GDM1 (cell line): ENCODE measurements around the gene IQCM.

Source experiments
- DNase-seq: peaks from one replicate; lab custom pipeline; 2025; lab: John Stamatoyannopoulos, UW

Gene IQCM

DNA sequence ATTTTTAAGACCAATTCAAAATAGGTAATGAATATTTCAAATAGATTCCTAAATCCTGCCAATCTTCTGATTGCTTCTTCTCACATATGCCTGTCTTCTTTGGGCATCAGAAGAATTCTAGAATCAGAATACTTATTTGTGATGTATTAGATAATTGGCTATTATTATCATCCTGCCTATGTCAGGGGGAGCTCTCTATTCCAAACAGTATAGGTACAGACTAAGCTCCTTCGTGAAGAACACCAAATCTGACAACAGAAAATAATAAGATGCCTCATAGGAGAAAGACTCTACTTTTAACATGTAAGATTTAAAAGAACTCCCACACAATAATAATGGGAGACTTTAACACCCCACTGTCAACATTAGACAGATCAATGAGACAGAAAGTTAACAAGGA lies at the start of gene IQCM:
IQCM (minus strand) TSS at position 101 of the 400 bp plus-strand sequence. CDS start 73,152 bp downstream, outside the sequence.
- DNase-seq, result no peak

GRCh38 chr4:149857446-149857845 lies 41.8 kb upstream of the IQCM start:
- DNase-seq, result no peak

DNA sequence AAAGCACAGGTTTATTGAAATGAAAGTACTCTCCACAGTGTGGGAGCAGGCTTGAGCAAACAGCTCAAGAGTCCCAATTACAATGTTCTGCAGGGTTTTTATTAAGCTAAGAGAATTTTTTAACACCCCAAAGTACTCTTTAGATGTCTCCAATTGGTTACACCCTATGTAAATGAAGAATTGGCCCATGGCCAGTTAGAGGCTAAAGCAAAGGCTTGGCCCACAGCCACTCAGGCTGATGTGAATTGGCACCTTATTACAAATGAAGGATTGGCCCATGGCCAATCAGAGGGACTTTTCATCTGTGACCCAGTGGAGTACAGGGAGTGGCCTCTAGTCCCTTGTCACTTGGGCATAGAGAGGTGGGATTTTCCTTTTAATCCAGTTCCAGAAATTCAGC lies 30.1 kb upstream of the IQCM start:
- DNase-seq, result no peak

DNA sequence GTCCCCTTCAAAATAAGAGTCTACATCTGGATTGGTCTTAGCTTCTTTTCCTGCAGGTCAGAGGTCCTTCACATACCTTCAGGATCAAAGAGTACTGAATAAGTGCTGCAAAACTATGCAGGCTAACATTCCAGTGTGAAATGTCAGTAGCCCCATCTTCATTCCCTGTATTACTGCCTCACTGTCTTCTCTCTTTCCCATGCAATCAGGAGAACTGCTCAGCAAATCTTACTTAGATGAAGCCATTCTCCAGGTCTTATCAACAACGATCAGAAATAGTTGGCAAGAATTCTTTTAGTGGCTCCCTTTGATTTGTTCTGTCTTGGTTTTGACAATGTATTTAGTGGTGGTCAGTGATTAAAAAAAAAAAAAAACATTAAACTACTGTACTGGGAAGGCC lies 26.0 kb upstream of the IQCM start:
- DNase-seq, result no peak

GRCh38 chr4:149838036-149838435 lies 22.4 kb upstream of the IQCM start:
- no peak for DNase-seq

DNA sequence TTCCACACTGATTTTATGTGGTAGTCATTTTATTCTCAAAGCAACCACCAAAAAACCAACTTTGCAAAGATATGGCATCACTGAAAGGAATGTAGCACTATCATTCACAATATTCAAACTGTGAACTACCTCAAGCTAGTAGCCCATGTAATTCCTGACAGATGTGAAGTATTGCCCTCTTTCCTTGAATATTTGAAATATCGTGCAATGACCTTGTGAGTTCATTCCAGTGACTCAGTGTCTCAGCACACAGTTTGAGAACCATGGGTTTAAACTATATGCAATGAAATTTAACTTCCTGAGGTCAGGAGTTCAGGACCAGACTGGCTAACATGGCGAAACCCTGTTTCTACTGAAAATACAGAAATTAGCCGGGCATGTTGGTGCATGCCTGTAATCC lies 20.9 kb upstream of the IQCM start:
- no peak for DNase-seq

- no peak for DNase-seq
Observed at GRCh38 chr4:149835280-149835679, 19.6 kb upstream of the IQCM start.

- no peak for DNase-seq
Observed at GRCh38 chr4:149831656-149832208, 16.1 kb upstream of the IQCM start.

DNA sequence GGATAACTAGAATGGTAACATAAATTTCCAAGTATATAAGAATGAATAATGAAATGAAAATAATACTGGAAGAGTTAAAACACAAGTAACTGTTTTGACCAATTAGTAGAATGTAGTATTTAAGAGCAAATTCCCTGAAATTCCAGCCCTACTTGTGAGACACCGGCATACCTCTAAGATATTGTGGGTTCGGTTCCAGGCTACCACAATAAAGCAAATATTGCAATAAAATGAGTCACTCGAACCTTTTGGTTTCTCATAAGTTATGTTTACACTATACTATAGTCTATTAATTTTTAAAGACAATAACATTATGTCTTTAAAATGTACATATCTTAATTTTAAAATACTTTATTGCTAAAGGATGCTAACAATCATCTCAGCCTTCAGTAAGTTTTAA lies 15.2 kb upstream of the IQCM start:
- no peak for DNase-seq

DNA sequence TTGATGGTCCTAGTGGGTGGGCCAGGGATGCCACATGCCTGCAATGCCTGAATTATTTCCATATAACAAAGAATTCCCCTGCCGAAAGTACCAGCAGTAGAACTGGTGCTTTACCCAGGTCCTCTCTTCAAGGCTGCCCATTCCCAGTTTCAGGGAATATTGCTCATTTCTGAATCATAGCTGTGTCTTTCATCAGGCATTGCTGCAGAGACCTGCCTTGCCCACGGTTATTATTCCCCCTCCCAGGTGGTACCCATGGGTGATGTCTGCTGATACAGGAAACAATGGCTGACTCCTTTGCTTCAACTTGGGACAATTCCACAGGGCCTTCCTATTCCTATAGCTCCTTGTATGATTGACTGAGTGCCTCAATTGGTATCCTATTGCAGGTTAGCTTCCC lies 9.7 kb upstream of the IQCM start:
- DNase-seq, result no peak

- DNase-seq, result no peak
Observed at GRCh38 chr4:149823769-149824221, 8.2 kb upstream of the IQCM start.

GRCh38 chr4:149801416-149801815 lies 14.2 kb downstream of the IQCM start:
- DNase-seq, result no peak

GRCh38 chr4:149799546-149799945 lies 16.1 kb downstream of the IQCM start:
- no peak for DNase-seq

DNA sequence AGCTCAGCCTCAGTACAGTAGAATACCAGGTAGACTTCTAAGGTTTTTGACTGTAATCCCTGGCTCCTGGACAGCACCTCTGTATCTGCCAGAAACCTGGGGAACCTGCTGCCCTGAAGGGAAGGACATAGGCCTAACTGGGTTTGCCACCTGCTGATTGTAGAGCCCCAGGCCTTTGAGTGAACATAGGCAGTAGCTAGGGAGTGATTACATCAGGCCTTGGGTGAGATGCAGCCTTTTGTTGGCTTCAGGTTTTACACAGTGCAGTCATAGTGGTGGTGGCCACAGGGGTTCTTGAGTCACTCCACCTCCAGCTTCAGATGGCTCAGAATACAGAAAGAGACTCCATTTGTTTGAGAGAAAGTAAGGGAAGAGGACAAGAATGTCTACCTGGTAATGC lies 19.3 kb downstream of the IQCM start:
- DNase-seq, result no peak

DNA sequence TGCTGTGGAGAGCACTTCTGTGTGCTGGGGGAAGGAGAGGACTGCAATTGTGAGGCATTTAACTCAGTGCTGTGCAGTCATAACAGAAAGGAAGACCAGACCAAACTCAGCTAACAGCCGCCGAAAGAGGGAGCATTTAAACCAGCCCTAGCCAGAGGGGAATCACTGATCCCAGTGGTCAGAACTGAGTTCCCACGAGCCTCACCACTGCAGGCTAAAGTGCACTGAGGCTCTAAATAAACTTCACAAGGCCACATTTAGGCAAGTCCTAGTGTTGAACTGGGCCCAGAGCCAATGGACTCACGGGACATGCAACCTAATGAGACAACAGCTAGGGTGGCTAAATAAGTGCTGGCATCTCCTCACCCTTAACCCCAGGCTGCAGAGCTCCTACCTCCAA lies 20.4 kb downstream of the IQCM start:
- no peak for DNase-seq

- DNase-seq, result no peak
Observed at GRCh38 chr4:149794352-149794751, 21.3 kb downstream of the IQCM start.

GRCh38 chr4:149793459-149793858 lies 22.2 kb downstream of the IQCM start:
- DNase-seq, result no peak

DNA sequence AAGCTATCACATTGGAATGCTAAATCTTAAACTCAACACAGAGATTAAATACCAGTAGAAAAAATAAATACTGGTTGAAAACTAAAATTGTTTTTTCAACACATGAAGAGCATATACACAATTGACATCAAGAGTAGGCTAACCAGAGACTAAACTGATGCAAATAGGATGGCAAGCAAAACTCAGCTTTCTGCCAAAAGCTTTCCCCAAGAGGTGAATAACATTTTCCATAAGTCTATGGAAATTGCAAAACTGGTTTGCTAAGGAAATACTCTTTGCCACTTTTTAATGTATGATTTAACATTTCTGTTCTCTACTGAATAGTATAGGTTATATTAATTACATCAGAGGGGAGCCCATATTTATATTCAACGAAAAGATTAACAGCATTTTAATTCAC lies 23.8 kb downstream of the IQCM start:
- DNase-seq, result no peak

- DNase-seq, result no peak
Observed at GRCh38 chr4:149790172-149790907, 25.3 kb downstream of the IQCM start.

DNA sequence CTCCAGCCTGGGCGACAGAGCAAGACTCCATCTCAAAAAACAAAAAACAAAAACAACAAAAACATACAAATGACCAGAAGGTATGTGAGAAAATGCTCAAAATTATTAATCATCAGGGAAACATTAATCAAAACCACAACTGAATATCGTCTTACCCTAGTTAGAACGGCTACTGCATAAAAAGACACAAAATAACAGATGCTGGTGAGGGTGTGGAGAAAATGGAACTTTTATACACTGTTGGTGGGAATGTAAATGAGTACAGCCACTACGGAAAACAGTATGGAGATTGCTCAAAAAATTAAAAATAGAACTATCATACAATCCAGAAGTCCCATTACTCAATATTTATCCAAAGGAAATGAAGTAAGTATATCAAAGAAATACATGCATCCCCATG lies 27.3 kb downstream of the IQCM start:
- DNase-seq, result no peak

DNA sequence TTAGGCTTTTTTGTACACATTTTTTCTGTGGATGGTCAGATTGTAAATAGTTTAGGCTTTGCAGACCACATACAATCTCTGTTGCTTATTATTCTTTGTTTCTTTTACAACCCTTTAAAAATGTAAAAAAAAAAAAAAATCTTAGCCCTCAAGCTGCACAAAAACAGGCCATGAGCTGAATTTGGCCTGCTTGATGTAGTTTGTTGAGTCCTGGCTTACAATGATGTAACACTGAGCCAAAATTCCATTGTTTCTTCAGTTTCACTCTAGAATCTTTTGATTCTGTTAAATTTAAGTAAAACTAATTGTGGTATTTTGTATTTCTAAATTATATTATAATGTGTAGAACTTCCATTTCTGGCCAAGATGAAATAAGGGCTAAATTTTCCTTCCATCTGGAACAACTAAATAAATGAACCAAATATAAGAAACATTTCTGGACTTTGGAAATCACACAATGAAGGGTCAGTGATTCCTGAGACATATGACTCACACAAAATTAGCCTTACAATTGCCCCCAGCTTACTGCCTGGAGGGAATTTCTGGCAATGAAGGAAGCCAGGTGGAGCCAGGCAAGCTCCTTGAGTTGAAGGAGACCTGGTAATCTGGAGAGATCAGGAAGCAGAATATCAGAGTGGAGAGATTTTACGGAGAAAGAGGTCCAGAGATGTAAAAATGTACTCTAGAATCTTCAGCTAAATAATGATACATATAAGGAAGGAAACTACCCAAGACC lies 29.8 kb downstream of the IQCM start:
- DNase-seq, result no peak

GRCh38 chr4:149784018-149784417 lies 31.6 kb downstream of the IQCM start:
- DNase-seq, result no peak

GRCh38 chr4:149781150-149781549 lies 34.5 kb downstream of the IQCM start:
- no peak for DNase-seq
